Measurements from ENCODE around the gene VPS16. TPM values are rescaled to one million over a fixed set of nuclear protein-coding genes. Genes with fewer than 3 reads are reported as not detected.

The VPS16 gene
- total and polyA plus RNA-seq, 12 donors = 13.0 to 44.7 (median 20.6) TPM

GRCh38 chr20:2889797-2890196, 49.3 kb downstream of the VPS16 start:
- Histone ChIP-seq H3K36me3 (no peaks in the 10 kb centered on the region), H3K27me3 (no peaks in the 10 kb centered on the region), H3K4me3 (no peak overlapping the region), H3K4me1 (peaks cover 0 to 36% (median 17%) of the 10 kb centered on the region in 9 donors), H3K9me3 (peaks cover 0 to 8% (median 0%) of the 10 kb centered on the region in 11 donors), H3K27ac (no peak overlapping the region)
- DNase-seq = no peak
- no peak for ATAC-seq
- TF ChIP-seq CTCF (IDR thresholded peaks at IDR 0.05) = no peak
- intact Hi-C loops (cut with DNase I) = no loop called here
- WGBS, 2 donors = 96 to 97% methylated on average over 3 of the region's 3 CpGs

- no peak for TF ChIP-seq CTCF (IDR thresholded peaks at IDR 0.05)
- no peak overlapping the region for H3K4me3 ChIP-seq
- intact Hi-C loops (cut with DNase I) = no loop called here
- peaks cover 0 to 33% (median 17%) of the 10 kb centered on the region in 9 donors for H3K4me1 ChIP-seq
- no peaks in the 10 kb centered on the region for H3K27me3 ChIP-seq
- ATAC-seq (peak in 1 of 8 donors; percentile 22), DNase-seq (no peak)
- no peak overlapping the region for H3K27ac ChIP-seq
- peaks cover 0 to 17% (median 7%) of the 10 kb centered on the region in 11 donors for H3K9me3 ChIP-seq
- peaks cover 0 to 5% (median 0%) of the 10 kb centered on the region in 9 donors for H3K36me3 ChIP-seq
- 42 to 59% methylated on average over 2 of the region's 2 CpGs for WGBS, 2 donors
Measured at GRCh38 chr20:2890742-2891141, 50.2 kb downstream of the VPS16 start.

GRCh38 chr20:2891343-2891742, 50.8 kb downstream of the VPS16 start:
- no peak for ATAC-seq
- 69 to 71% methylated on average over 2 of the region's 2 CpGs for WGBS, 2 donors

GRCh38 chr20:2892376-2892775, 51.8 kb downstream of the VPS16 start:
- Histone ChIP-seq H3K27ac (no peak overlapping the region), H3K9me3 (peaks cover 0 to 25% (median 7%) of the 10 kb centered on the region in 11 donors), H3K36me3 (peaks cover 0 to 5% (median 0%) of the 10 kb centered on the region in 9 donors), H3K4me1 (peaks cover 0 to 33% (median 17%) of the 10 kb centered on the region in 9 donors), H3K4me3 (no peak overlapping the region), H3K27me3 (no peaks in the 10 kb centered on the region)
- 76 to 94% methylated on average over 3 of the region's 3 CpGs for WGBS, 2 donors
- intact Hi-C loops (cut with DNase I) = no loop called here
- no peak for DNase-seq
- peak in 1 of 8 donors; percentile 29 for ATAC-seq
- TF ChIP-seq CTCF (IDR thresholded peaks at IDR 0.05) = no peak

More at GRCh38 chr20:2891343-2891742, 50.8 kb downstream of the VPS16 start:
- no peak for TF ChIP-seq CTCF (IDR thresholded peaks at IDR 0.05)
- Histone ChIP-seq H3K36me3 (peaks cover 0 to 5% (median 0%) of the 10 kb centered on the region in 9 donors), H3K4me3 (no peak overlapping the region), H3K27me3 (no peaks in the 10 kb centered on the region), H3K27ac (no peak overlapping the region), H3K9me3 (peaks cover 0 to 17% (median 7%) of the 10 kb centered on the region in 11 donors), H3K4me1 (peaks cover 0 to 33% (median 17%) of the 10 kb centered on the region in 9 donors)
- intact Hi-C loops (cut with DNase I) = no loop called here
- no peak for DNase-seq

All from heart right ventricle (tissue), 16 donors.